HG03432 (cell line): ENCODE data around the gene ACTN3.
"Not testable (repeated sequence)": the region's sequence is repeated elsewhere in the genome, so short reads cannot be mapped to it uniquely, and the experiment has no call there.

Experiments
- ATAC-seq: cut with Tn5 transposase; IDR thresholded peaks from one replicate; pipeline ENCODE4 v1.9.1; 2021; ENCODE audit warnings: mild to moderate bottlenecking, moderate library complexity; ENCODE audit not compliant: unreplicated experiment

Gene ACTN3

GRCh38 chr11:66544952-66545351 is 1.8 kb upstream of the ACTN3 start:
- not testable (repeated sequence) for ATAC-seq

DNA sequence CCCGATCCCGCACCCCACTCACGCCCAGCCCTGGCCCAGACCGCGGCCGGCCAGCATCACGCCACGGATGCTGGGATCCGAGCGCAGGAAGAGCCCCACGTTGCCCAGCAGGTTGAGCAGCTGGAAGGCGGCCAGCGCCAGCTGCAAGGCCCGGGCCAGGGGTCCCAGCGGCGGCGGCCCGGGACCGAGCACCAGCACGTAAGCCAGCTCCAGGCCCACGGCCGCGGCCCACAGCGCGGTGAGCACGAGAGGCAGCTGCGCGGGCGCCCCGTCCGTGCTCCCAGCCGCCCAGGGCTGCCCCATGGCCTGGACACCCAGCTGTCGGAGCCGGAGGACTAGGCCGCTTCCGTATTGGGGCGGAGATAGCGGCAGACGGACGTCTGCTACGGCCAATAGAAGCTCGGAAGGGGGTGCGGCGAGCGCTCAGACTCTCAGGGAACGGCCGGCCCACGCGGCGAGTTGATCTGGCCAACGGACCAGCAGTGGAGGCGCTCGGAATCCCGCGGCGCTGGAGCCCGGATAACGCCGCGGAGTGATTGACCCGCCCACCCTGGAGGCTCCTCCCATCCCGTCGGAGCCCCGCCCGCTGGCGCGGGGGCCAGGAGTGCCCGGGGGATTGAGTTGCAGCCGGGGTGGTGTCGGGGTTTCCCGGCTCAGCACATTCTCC is 869 bp upstream of the ACTN3 start, which contains the start of gene ZDHHC24:
Gene ZDHHC24, minus strand, starts transcription at position 348 of the 667 bp plus-strand sequence. Its CDS starts 45 bp downstream, at position 303.
- peak; percentile 85 for ATAC-seq

DNA sequence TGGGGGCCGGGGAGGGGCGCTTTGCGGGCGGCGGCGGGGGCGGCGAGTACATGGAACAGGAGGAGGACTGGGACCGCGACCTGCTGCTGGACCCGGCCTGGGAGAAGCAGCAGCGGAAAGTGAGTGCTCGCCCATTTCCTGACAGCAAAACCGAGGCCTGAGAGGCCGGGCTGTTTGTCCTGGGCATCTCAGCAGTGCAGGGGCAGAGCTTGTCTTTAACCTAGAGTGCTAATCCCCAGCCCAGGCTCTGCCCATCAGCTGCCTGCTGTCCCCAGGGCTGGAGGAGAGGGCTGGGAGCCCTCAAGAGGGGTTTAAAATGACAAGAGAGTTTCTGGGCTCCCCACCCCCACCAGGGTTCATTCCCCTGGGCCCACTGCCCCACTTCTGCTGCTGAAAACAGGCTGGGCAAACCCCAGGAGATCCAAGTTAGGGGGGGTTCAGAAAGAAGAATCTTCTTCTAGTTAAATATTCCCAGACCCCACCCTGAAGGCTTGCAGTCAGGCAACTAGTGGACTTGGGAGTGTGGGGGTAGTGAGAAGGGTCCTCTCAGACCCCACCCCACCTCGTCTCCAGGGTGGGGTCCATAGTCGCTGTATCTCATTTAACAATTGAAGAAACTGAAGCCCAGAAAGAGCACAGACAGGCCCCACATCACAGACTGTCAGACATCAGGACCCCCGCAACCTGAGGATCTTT is 411 bp downstream of the ACTN3 start:
- no peak for ATAC-seq

- ATAC-seq = no peak
These were observed 933 bp downstream of the ACTN3 start for GRCh38 chr11:66547662-66548009.

- ATAC-seq = no peak
These were observed 1.3 kb downstream of the ACTN3 start for GRCh38 chr11:66548041-66548440.

DNA sequence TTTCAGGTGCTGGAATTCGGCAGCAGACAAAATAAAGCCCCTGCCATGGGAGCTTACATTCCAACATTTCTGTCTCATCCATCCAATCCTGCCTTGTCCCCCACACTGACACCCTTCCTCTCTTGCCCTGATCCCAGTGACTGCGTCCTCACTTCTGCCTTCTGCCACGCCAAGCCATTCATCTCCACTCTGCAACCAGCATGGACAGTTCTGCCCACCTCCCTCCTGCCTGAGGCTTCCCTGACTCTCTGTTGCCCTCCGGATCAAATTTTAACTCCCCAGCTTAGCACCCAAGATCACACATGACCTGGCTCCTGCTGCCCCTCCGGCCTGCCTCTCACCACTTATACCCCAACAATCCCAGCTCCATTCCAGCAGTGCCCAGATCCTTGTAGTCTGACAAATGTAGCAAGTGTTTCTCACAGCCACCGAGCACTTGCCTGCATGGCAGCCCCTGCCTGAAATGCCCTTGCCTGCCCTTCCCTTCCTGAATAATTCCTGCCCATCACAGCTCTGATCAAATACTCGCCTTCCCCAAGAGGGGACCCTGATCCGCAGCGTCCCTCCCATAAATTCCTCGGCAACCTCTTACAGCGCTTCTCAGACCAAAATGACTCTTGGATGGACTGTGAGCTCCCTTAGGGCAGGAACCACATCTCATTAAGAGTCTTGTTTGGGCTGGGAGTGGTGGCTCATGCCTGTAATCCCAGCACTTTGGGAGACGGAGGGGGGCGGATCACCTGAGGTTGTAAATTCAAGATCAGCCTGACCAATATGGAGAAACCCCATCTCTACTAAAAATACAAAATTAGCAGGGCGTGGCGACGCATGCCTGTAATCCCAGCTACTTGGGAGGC is 2.3 kb downstream of the ACTN3 start:
- ATAC-seq = no peak

- no peak for ATAC-seq
These were observed 3.0 kb downstream of the ACTN3 start for GRCh38 chr11:66549696-66550095.

- no peak for ATAC-seq
These were observed 4.2 kb downstream of the ACTN3 start for GRCh38 chr11:66550887-66551286.

DNA sequence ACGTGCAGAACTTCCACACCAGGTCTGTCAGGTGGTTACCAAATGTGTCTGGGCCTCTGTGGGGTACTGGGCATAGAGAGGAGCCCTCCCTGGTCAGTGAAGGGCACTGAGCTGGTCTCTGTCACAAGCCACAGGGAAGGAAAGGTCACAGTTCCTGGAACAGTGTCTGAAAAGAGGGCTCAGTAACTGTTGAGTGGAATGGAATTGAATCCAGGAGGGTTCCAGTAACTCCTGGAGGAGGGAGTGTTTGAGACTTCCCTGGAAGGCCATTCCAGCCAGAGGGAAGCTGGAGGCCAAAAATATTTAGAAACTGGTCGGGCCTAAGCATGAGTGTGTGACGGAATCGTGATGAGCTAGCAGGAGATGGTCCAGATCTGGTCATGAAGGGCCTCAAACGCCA is 7.9 kb downstream of the ACTN3 start:
- ATAC-seq = no peak

GRCh38 chr11:66555416-66555815 is 8.7 kb downstream of the ACTN3 start:
- no peak for ATAC-seq

GRCh38 chr11:66556086-66556485 is 9.4 kb downstream of the ACTN3 start:
- ATAC-seq = no peak

DNA sequence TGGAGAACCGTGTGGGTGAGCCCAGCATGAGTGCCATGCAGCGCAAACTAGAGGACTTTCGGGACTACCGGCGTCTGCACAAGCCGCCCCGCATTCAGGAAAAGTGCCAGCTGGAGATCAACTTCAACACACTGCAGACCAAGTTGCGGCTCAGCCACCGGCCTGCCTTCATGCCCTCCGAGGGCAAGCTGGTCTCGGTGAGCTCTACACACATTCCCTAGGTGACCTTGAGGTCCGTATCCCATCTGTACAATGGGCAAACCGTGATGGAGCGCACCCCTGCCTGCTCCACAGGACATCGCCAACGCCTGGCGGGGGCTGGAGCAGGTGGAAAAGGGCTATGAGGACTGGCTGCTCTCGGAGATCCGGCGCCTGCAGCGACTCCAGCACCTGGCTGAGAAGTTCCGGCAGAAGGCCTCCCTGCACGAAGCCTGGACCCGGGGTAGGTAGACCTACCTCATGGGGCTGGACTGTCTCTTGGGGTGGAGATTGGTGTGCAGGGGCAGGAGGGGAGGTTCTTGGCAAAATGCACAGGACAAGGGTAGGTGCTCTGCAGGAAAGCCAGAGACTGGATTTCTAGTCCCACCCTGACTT is 11.1 kb downstream of the ACTN3 start:
- ATAC-seq = no peak

GRCh38 chr11:66559142-66559865 is 12.6 kb downstream of the ACTN3 start:
- no peak for ATAC-seq

DNA sequence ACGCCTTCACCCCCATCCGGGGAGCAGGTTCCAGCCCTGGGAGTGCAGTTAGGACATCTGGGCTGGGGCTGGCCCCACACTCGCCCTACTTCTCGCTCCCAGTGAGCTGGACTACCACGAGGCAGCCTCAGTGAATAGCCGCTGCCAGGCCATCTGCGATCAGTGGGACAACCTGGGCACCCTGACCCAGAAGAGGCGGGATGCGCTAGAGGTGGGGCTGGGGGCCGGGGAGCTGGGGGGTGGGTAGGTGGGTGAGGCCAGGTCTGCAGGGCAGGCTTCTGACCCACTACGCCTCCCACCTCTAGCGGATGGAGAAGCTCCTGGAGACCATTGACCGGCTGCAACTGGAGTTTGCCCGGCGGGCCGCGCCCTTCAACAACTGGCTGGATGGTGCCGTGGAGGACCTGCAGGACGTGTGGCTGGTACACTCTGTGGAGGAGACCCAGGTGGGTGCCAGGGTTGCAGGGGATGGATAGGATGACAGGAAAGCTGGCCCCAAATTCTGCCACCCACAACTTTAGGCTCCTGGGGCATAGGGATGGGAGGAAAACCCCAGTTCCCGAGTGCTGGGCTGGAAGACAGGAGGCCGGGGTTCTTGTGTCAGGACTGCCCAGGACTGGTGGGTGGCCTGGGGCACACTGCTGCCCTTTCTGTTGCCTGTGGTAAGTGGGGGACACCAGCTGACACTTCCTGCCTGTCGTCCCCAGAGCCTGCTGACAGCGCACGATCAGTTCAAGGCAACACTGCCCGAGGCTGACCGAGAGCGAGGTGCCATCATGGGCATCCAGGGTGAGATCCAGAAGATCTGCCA is 13.4 kb downstream of the ACTN3 start:
- ATAC-seq = no peak

GRCh38 chr11:66561178-66561974 is 14.7 kb downstream of the ACTN3 start:
- no peak for ATAC-seq

- no peak for ATAC-seq
These were observed 15.2 kb downstream of the ACTN3 start for GRCh38 chr11:66561975-66562248.

DNA sequence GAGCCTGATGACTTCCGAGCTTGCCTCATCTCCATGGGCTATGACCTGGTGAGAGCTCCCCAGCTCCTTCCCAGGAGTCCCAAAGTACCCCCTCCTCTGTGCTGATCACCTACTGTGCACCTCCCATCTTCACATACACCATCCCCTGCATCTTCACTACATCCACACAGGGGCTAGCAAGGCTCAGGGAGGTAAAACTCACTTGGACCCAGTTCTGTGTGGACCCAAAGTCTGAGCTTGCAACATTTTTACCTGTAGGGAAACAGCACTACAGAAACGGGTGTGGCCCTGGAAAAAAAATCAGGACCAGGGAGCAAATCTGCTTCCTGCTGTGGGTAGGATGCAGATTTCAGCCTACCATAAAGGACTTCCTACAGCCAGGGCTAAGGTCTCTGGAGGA is 15.6 kb downstream of the ACTN3 start:
- no peak for ATAC-seq

DNA sequence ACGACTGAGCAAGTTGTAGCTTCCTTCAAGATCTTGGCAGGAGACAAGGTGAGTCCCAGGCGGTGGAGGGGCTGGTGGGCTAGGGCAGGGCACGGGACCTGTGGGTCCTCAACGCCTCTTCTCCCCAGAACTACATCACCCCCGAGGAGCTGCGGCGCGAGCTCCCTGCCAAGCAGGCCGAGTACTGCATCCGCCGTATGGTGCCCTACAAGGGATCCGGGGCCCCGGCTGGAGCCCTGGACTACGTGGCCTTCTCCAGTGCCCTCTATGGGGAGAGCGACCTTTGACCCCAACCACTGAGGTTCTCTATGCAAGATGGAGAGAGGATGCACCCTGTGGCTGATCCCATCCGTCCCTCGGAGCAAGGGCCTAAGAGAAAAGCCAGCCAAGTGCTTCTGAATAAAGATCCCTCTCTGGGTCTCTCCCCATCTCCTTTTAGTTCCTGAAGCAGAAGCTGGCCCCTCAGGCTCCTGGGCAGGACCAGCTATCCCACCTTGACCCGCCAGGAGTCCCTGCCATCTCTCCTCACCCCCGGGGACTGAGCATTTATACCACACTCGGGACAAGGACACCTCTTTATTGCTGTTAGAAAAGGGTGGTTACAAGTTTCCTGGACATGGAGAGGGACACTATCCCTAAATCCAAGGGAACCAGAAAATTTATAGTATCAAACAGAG is 16.3 kb downstream of the ACTN3 start:
- ATAC-seq = no peak

GRCh38 chr11:66563832-66564231 is 17.1 kb downstream of the ACTN3 start:
- ATAC-seq = no peak
